Measurements from ENCODE around the gene RAI14.

RAI14 gene

GRCh38 chr5:34866989-34867471 is 210.9 kb downstream of the RAI14 start:
- DNase-seq, result no peak

- DNase-seq, result no peak
These were observed 211.5 kb downstream of the RAI14 start for GRCh38 chr5:34867660-34868059.

GRCh38 chr5:34868791-34869190 is 212.7 kb downstream of the RAI14 start:
- no peak for DNase-seq

- DNase-seq, result no peak
These were observed 213.1 kb downstream of the RAI14 start for GRCh38 chr5:34869256-34869655.

DNA sequence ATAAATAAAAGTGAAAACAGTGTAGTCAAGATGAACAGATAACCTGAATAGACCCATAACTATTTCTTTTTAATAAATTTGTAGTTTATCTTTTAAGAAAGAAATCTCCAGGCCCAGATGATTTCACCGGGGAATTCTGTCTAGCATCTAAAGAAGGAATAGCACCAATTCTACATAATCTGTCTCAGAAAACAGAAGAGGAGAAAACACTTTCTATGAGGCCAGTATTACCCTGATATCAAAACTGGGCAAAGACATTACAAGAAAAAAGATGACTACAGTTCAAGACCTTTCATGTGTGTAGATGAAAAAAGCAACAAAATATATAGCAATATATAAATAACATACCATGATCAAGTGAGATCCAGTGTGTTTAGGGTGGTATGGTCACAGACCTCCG is 214.3 kb downstream of the RAI14 start:
- DNase-seq, result no peak

GRCh38 chr5:34876275-34876674 is 220.1 kb downstream of the RAI14 start:
- no peak for DNase-seq

DNA sequence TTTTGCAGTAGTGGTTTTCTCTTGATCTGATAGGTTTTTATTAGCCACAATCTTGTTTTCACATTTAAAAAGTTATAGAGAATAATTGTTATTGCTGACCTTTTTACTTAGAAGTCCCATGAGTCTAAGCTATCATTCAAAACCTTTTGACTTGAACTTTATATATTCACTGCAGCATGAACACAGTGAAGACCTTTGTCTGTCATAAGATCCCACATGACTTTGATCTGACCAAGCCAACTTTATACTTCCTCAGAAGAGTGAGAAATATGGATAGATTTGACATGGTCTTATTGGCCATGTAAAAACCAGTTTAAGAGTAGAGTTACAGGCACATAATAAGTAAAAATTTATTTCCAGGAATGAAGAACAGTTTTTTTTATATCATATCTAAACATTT is 225.1 kb downstream of the RAI14 start:
- no peak for DNase-seq
